NCI-H2081 (cell line): ENCODE results near the gene OTUB2.

Source experiments
- DNase-seq, 2 experiments: peaks; one replicate each; lab custom pipeline; 2025; lab: John Stamatoyannopoulos, UW

OTUB2 gene

DNA sequence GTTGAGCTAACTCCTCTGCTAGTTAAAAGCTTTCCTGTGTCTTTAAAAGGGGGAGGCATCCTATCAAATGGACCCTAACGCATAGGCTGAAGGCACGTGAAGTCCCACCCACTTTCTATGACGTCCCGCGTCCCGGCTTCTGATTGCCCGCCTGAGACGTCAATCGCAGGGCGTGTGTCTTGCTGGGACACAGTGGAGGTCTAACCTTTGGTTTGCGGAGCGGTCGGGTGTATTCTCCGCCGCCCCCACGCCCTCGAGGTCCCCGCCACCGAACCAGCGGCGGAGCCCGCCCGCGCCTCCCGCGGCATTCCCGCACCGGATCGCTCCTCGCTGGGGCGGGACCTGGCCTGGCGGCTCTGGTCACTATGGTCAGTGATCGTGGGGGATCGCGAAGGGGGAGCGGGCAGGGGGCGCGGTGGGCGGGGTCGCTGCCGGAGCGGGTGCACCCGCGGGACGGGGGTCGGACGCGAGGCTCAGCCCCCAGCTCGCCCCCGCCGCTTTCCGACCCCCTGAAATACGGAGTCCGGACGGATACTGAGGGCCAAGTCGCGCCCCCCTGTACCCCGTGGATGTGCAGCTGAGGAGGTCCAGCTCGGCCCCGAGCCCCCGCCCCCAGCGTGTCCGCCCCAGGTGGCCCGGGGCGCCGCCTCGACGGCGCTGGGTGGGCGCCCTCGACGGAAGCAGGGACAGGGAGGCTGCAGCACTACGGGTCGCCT lies at the start of gene OTUB2:
Gene OTUB2 (plus strand): TSS at position 168 of the 716 bp plus-strand sequence. CDS start 198 bp downstream, at position 366.
- peak; percentile 97 to 99 for DNase-seq

- no peak for DNase-seq
Observed at GRCh38 chr14:93976477-93977057, 49.6 kb upstream of the OTUB2 start, which contains the start of gene ASB2. Gene ASB2, minus strand, starts transcription at chr14:93976570. Its CDS starts 12,031 bp downstream, at chr14:93964539.

GRCh38 chr14:93977171-93977570 lies 49.0 kb upstream of the OTUB2 start:
- no peak for DNase-seq

DNA sequence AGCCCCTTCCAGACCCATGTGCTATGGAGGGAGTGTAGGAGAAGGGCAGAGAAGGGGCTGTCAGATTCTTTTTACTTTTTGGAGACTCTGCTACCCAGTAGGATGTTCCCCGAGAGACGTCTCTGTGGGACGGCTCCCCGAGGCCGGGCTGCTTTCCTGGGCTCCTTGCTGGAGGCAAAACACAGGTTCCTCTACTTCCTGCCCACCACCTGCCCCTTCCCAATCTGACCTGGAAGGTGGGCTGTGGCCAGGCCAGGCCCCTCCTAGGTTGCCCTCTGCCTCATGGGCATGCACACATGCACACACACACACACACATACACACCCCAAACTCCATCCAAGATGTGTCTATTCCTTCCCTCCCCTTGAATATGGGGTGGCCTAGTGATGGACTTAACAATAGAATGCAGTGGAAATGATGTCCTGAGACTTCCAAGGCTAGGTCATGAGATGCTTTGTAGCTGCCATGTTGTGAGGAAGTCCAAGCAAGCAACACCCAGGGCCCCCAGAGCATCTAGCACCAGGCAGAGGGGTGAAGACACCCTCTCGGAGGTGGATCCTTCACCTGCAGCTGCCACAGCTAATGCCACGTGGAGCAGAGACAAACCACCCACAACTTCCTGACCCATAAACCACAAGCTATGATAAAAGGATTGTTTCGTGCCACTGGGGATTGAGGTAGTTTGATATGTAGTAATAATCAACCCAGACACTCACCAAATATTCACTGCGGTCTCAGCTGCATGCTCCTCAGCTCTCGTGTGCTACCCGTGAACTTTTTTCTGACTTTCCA lies 48.2 kb upstream of the OTUB2 start:
- DNase-seq = no peak

- no peak for DNase-seq
Observed at GRCh38 chr14:93978735-93979134, 47.4 kb upstream of the OTUB2 start.

- DNase-seq = no peak
Observed at GRCh38 chr14:93980456-93981201, 45.5 kb upstream of the OTUB2 start.

DNA sequence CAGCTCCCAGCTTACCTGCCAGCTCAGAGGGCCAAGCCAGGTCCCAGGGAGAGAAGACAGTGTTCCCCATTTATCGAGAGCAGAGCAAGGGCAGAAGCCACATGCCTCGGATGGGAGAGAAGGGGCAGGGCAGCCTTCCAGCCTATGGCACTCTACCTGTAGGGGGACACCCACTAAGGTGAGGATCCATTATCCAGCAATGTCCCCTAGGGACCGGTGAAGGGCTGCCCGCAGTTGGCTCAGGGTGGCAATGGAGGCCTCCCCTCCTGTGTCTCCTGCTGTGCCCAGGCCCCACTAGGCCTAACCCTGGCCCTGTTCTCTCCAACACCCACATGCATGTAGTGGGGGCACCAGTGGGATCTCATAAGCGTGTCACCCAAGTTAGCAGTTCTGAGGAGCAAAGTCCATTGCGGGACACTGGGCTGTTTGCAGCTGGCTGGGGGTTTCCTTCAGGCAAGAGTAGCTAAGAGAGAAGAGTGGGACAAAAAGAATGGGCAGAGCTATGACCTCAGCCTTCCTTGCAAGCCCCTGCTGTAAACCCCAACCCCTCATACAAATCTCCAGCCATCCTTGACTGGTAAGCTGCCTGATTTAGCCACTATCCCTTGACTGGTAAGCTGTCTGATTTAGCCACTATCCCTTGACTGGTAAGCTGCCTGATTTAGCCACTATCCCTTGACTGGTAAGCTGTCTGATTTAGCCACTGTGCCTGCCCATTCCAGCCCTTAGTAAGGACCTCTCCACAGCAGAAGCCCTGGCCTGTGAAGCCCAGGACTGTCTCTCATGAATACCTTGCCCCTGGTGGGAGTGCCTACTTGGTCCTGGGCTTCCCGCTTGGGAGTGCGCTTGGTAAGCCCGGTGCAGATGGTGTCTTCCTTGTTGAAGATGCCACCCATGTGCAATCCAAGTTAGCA lies 44.6 kb upstream of the OTUB2 start:
- DNase-seq = no peak

GRCh38 chr14:93982230-93983007 lies 43.7 kb upstream of the OTUB2 start:
- no peak for DNase-seq

GRCh38 chr14:93984070-93984469 lies 42.1 kb upstream of the OTUB2 start:
- no peak for DNase-seq

- DNase-seq = no peak
Observed at GRCh38 chr14:93984987-93985410, 41.1 kb upstream of the OTUB2 start.

GRCh38 chr14:93986955-93987354 lies 39.2 kb upstream of the OTUB2 start:
- DNase-seq = no peak

DNA sequence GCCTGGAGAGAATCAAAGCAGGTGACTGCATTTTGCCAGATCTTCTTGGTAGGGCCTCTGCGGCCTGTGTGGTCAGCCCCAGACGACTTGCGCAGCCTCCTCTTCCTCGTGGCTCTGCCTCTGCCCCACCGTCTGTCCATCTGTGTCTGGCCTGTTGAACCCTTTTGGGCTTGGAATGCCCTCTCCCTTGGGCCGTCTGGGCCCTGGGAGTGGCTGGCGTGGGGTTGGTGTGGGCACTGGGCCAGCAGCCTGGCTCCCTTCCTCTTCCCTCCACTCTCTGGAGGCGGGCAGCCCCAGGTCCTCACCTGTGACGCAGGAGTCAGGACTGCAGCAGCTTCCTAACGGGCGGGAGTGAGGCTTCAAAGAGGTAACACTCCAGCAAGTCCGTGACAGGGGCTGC lies 38.8 kb upstream of the OTUB2 start:
- DNase-seq = no peak

DNA sequence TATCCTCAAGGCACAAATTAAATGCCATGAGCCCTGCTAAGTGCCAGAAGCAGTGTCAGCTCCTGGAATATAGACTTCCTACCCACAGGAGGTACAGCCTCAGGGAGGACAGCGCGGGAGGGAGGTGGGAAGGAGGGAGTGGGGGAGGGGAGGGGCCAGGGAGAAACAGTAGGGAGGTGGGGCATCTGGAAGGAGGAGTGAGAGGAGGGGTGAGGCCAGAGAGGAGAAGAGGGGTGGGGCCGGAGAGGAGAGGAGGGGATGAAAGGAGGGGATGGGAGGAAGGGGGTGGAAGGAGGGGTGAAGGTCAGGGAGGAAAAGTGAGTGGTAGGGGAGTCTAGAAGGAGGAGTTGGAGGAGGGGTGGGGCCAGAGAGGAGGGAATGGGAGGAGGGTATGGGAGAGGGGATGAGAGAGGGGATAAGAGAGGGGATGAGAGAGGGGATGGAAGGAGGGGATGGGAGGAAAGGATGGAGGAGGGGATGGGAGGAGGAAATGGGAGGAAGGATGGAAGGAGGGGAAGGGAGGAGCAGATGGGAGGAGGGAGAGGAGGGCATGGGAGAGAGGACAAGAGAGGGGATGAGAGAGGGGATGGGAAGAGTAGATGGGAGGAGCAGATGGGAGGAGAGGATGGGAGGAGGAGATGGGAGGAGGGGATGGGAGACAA lies 38.2 kb upstream of the OTUB2 start:
- DNase-seq = no peak

- DNase-seq = no peak
Observed at GRCh38 chr14:93989939-93990338, 36.2 kb upstream of the OTUB2 start.

- no peak for DNase-seq
Observed at GRCh38 chr14:93991212-93991611, 34.9 kb upstream of the OTUB2 start.

DNA sequence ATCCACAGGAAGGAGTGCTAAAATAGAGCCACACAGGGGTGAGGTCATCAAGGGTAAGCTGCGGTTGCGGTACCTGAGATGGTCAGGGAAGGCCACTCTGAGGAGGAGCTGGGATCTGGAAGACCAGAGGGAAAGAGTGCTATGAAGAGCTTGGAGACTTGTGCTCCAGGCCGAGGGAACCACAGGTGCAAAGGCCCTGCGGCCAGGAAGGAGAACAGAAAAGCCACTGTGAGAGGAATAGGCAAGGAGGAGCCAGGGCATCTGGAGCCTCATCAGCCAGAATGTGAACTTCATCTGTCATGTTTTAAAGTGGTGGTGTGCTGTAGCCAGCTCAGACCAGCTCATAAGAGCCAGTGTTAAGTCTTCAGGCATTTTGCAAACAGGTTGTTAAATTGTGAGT lies 34.5 kb upstream of the OTUB2 start:
- DNase-seq = no peak

- DNase-seq = no peak
Observed at GRCh38 chr14:93993382-93993781, 32.8 kb upstream of the OTUB2 start.

- DNase-seq = peak in 1 of 2 experiments; percentile 44
Observed at GRCh38 chr14:93994919-93995682, 31.0 kb upstream of the OTUB2 start.

DNA sequence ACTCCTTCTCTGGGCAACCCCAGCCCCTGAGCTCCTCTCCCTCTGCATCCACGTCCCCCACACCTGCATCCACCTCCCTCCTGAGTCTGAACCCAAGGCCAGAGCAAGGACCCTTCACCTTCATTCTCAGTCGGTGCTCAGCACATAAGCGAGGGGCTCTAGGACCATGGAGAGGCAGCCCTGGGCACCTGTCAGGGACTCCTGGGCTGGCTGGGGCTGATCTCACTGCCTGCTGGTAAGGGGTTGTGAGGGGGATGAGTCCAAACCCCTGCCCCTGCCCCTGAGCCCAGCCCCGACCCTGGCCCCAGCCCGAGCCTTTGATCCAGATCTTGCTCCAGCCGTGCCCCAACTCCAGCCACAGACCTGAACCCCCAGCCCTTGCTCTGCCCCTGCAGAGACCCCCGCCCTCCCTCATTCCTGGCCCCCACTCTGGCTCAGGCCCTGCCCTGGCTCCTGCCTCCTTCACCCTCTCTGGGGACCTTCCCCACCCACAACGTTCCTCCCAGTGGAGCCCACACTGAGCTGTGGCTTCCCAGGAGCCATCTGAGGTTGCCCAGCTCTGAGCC lies 29.9 kb upstream of the OTUB2 start:
- no peak for DNase-seq
